Glutamatergic neuron (in vitro differentiated cells): ENCODE results near the gene WASF1. TPM values are rescaled to one million over a fixed set of nuclear protein-coding genes. Genes with fewer than 3 reads are reported as not detected.

Source experiments
- DNase-seq: peaks from one replicate; pipeline ENCODE4 v3.0.0; 2022
- H3K27ac Mint-ChIP-seq: one replicate; pipeline ENCODE4 v1.8.0; 2020; ENCODE audit warnings: mild to moderate bottlenecking, mixed read lengths, inconsistent platforms; ENCODE audit not compliant: unreplicated experiment
- H3K27me3 Mint-ChIP-seq: one replicate; pipeline ENCODE4 v1.8.0; 2020; ENCODE audit warnings: mild to moderate bottlenecking, moderate library complexity, mixed read lengths, inconsistent platforms; ENCODE audit not compliant: unreplicated experiment
- H3K36me3 Mint-ChIP-seq: one replicate; pipeline ENCODE4 v1.8.0; 2020; ENCODE audit warnings: mild to moderate bottlenecking, mixed read lengths, inconsistent platforms; ENCODE audit not compliant: unreplicated experiment
- H3K4me1 Mint-ChIP-seq: one replicate; pipeline ENCODE4 v1.8.0; 2020; ENCODE audit warnings: mild to moderate bottlenecking, low read depth, mixed read lengths, inconsistent platforms; ENCODE audit not compliant: unreplicated experiment
- H3K4me3 Mint-ChIP-seq: one replicate; pipeline ENCODE4 v1.8.0; 2020; ENCODE audit warnings: mild to moderate bottlenecking, mixed read lengths, inconsistent platforms; ENCODE audit not compliant: unreplicated experiment
- H3K9me3 Mint-ChIP-seq: one replicate; pipeline ENCODE4 v1.8.0; 2020; ENCODE audit warnings: mild to moderate bottlenecking, moderate library complexity, mixed read lengths, inconsistent platforms; ENCODE audit not compliant: unreplicated experiment
- total RNA-seq: library from RNA; stranded (reverse); fragmentation: NEBNext Ultra II Directional; extraction: Animal tissue kit (Norgen Biotek cat#: 25700); gene quantifications from one replicate; pipeline ENCODE4 v1.2.1, GENCODE V29; 2021; ENCODE audit not compliant: unreplicated experiment
- TF ChIP-seq, protein P1 (sequence below): fragments of 200-600 bp; sonication (generic); IDR thresholded peaks from one replicate; pipeline ENCODE4 v1.5.0; 2021; ENCODE audit not compliant: partially characterized antibody, unreplicated experiment

WASF1 gene
- total RNA-seq, 1 donor from 2014 or later, result 92.7 TPM

DNA sequence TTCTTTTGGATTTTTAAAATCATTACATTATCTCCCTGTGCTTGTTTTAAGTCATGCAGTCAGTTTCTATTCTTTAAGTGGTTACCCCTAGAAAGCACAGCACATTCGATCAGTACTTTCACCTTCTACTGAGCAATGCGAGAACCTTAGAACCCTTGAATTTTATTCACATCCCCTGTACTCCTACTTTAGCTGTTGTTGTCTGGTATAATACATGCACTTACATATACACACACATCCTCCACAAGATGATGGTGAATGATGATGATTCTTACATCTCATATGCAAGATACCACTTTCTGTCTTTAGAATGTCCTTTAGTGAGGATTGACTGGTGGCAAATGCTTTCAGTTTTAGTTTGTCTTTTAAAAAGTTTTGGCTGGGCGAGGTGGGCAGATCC is 6.4 kb upstream of the WASF1 start:
- Mint-ChIP-seq H3K4me1 (peaks cover 3% of the 10 kb centered on the region), H3K4me3 (no peak overlapping the region), H3K27me3 (no peaks in the 10 kb centered on the region), H3K9me3 (no peaks in the 10 kb centered on the region), H3K36me3 (no peaks in the 10 kb centered on the region), H3K27ac (no peak overlapping the region)
- DNase-seq, result no peak
- TF ChIP-seq, protein P1, sequence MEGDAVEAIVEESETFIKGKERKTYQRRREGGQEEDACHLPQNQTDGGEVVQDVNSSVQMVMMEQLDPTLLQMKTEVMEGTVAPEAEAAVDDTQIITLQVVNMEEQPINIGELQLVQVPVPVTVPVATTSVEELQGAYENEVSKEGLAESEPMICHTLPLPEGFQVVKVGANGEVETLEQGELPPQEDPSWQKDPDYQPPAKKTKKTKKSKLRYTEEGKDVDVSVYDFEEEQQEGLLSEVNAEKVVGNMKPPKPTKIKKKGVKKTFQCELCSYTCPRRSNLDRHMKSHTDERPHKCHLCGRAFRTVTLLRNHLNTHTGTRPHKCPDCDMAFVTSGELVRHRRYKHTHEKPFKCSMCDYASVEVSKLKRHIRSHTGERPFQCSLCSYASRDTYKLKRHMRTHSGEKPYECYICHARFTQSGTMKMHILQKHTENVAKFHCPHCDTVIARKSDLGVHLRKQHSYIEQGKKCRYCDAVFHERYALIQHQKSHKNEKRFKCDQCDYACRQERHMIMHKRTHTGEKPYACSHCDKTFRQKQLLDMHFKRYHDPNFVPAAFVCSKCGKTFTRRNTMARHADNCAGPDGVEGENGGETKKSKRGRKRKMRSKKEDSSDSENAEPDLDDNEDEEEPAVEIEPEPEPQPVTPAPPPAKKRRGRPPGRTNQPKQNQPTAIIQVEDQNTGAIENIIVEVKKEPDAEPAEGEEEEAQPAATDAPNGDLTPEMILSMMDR, result no peak

GRCh38 chr6:110183292-110183885 is 3.9 kb upstream of the WASF1 start:
- TF ChIP-seq, protein P1, result no peak
- Mint-ChIP-seq H3K27me3 (peaks cover 2% of the 10 kb centered on the region), H3K4me3 (no peak overlapping the region), H3K36me3 (no peaks in the 10 kb centered on the region), H3K9me3 (peaks cover 6% of the 10 kb centered on the region), H3K4me1 (peaks cover 3% of the 10 kb centered on the region), H3K27ac (no peak overlapping the region)
- no peak for DNase-seq

- H3K9me3 Mint-ChIP-seq, result peaks cover 8% of the 10 kb centered on the region
- peaks cover 3% of the 10 kb centered on the region for H3K27me3 Mint-ChIP-seq
- peaks cover 2% of the 10 kb centered on the region for H3K4me1 Mint-ChIP-seq
- no peak overlapping the region for H3K4me3 Mint-ChIP-seq
- H3K27ac Mint-ChIP-seq, result no peak overlapping the region
- TF ChIP-seq, protein P1, result no peak
- H3K36me3 Mint-ChIP-seq, result no peaks in the 10 kb centered on the region
- no peak for DNase-seq
Observed at GRCh38 chr6:110181131-110182030, 1.9 kb upstream of the WASF1 start.

GRCh38 chr6:110180228-110181008 is 948 bp upstream of the WASF1 start, which contains the start of gene CDC40:
TSS of gene CDC40 (plus strand) at chr6:110180427. CDS start at chr6:110180445, 18 bp downstream.
- Mint-ChIP-seq H3K9me3 (peaks cover 8% of the 10 kb centered on the region), H3K27ac (peak within 1 kb of the TSS; percentile 49)

More at GRCh38 chr6:110180228-110181008, 948 bp upstream of the WASF1 start, which contains the start of gene CDC40:
- H3K4me3 Mint-ChIP-seq, result peak within 1 kb of the TSS; percentile 85
- peaks cover 3% of the 10 kb centered on the region for H3K27me3 Mint-ChIP-seq
- DNase-seq, result peak; percentile 50
- no peaks in the 10 kb centered on the region for H3K36me3 Mint-ChIP-seq
- peaks cover 2% of the 10 kb centered on the region for H3K4me1 Mint-ChIP-seq
- TF ChIP-seq, protein P1, result no peak
